Measurements from ENCODE around the gene JAG2.

Gene JAG2

DNA sequence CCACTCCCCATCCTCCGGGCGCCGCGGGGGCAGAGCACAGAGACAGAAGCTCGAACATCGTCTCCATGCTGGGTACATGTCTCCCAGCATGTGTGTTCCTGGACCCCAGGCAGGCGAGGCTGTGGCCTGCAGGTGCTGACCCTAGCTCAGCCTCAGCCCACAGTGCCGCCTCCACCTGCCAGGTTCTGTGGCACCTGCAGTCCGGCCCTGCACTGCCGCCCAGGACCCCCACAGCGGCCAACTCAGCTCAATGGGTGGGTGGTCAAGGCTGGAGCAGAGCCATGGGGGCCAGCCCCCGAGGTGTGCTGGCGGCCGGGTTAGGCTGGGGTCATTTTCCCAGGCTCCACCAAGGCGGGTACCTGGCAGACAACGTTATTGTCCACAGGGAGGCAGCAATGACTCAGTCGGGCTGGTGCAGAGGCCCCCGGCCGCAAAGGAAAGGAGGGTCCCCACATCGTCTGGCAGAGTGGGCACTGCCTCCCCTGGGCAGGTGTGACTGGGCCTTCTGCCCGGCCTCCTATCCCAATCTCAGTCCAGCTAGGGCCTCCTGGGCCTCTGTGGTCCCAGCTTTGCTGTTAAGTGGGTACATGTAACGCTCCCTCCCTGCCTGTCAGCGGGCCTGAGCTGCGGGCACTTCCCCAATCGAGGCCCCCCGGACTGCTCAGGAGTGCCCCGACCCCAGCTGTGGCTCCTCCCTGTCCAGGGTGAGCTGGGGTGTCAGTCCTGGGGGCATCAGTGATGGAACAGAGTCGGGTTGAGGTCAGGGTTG is 32.8 kb upstream of the JAG2 start:
- Histone ChIP-seq H3K4me3 (ENCODE audit: low read length) (no peak overlapping the region), H3K9ac (ENCODE audit: low read depth, low read length) (no peak overlapping the region), H3K27me3 (ENCODE audit: control insufficient read depth, insufficient read depth, low read length) (peaks cover 24% of the 10 kb centered on the region), H3K4me2 (ENCODE audit: low read length) (no peak overlapping the region), H3K4me1 (ENCODE audit: control insufficient read depth, insufficient read depth, low read length) (peaks cover 11% of the 10 kb centered on the region), H3K36me3 (ENCODE audit: insufficient read depth, low read length) (no peaks in the 10 kb centered on the region), H3K9me3 (replicated peaks; ENCODE audit: low read length) (no peaks in the 10 kb centered on the region)

- H3K4me3 ChIP-seq (ENCODE audit: low read length) = no peak overlapping the region
- no peak overlapping the region for H3K4me2 ChIP-seq (ENCODE audit: low read length)
- peaks cover 31% of the 10 kb centered on the region for H3K27me3 ChIP-seq (ENCODE audit: control insufficient read depth, insufficient read depth, low read length)
- H3K9ac ChIP-seq (ENCODE audit: low read depth, low read length) = no peak overlapping the region
- H3K9me3 ChIP-seq (replicated peaks; ENCODE audit: low read length) = no peaks in the 10 kb centered on the region
- H3K4me1 ChIP-seq (ENCODE audit: control insufficient read depth, insufficient read depth, low read length) = peaks cover 11% of the 10 kb centered on the region
- no peaks in the 10 kb centered on the region for H3K36me3 ChIP-seq (ENCODE audit: insufficient read depth, low read length)
Observed at GRCh38 chr14:105200641-105201040, 32.1 kb upstream of the JAG2 start.

- no peak overlapping the region for H3K9ac ChIP-seq (ENCODE audit: low read depth, low read length)
- H3K4me2 ChIP-seq (ENCODE audit: low read length) = no peak overlapping the region
- no peak overlapping the region for H3K4me3 ChIP-seq (ENCODE audit: low read length)
- H3K36me3 ChIP-seq (ENCODE audit: insufficient read depth, low read length) = no peaks in the 10 kb centered on the region
- H3K27me3 ChIP-seq (ENCODE audit: control insufficient read depth, insufficient read depth, low read length) = peaks cover 34% of the 10 kb centered on the region
- peaks cover 11% of the 10 kb centered on the region for H3K4me1 ChIP-seq (ENCODE audit: control insufficient read depth, insufficient read depth, low read length)
- no peaks in the 10 kb centered on the region for H3K9me3 ChIP-seq (replicated peaks; ENCODE audit: low read length)
Observed at GRCh38 chr14:105200074-105200473, 31.5 kb upstream of the JAG2 start.

GRCh38 chr14:105199093-105199492 is 30.5 kb upstream of the JAG2 start:
- peaks cover 4% of the 10 kb centered on the region for H3K4me1 ChIP-seq (ENCODE audit: control insufficient read depth, insufficient read depth, low read length)
- no peak overlapping the region for H3K4me3 ChIP-seq (ENCODE audit: low read length)
- no peak overlapping the region for H3K4me2 ChIP-seq (ENCODE audit: low read length)
- no peak overlapping the region for H3K9ac ChIP-seq (ENCODE audit: low read depth, low read length)
- H3K27me3 ChIP-seq (ENCODE audit: control insufficient read depth, insufficient read depth, low read length) = peaks cover 42% of the 10 kb centered on the region
- no peaks in the 10 kb centered on the region for H3K9me3 ChIP-seq (replicated peaks; ENCODE audit: low read length)
- H3K36me3 ChIP-seq (ENCODE audit: insufficient read depth, low read length) = no peaks in the 10 kb centered on the region

- Histone ChIP-seq H3K27me3 (ENCODE audit: control insufficient read depth, insufficient read depth, low read length) (peaks cover 46% of the 10 kb centered on the region), H3K4me3 (ENCODE audit: low read length) (no peak overlapping the region), H3K4me2 (ENCODE audit: low read length) (no peak overlapping the region), H3K9ac (ENCODE audit: low read depth, low read length) (no peak overlapping the region), H3K9me3 (replicated peaks; ENCODE audit: low read length) (no peaks in the 10 kb centered on the region), H3K4me1 (ENCODE audit: control insufficient read depth, insufficient read depth, low read length) (peaks cover 4% of the 10 kb centered on the region), H3K36me3 (ENCODE audit: insufficient read depth, low read length) (no peaks in the 10 kb centered on the region)
Observed at GRCh38 chr14:105198588-105198987, 30.0 kb upstream of the JAG2 start.

DNA sequence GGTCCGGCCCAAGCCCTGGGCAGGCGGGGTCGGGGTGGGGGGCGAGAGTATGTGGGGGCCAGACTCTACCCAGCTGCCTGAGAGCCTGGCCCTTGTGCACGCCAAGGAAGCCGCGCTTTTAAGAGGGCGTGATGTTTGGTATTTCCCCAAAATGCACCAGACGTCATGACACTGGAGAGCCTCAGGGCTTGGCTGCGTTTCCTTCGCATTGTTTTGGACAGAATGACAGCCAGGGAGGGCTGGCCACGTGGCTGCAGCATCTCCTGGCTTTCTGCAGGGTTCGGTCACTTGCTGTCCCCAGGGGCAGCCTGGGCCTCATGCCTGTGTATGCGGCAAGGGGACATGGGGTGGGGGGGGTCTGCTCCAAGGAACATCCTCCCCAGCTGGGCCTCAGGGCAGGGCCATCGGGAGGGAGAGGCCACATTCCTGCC is 28.6 kb upstream of the JAG2 start:
- H3K27me3 ChIP-seq (ENCODE audit: control insufficient read depth, insufficient read depth, low read length) = peaks cover 46% of the 10 kb centered on the region
- H3K4me1 ChIP-seq (ENCODE audit: control insufficient read depth, insufficient read depth, low read length) = peaks cover 4% of the 10 kb centered on the region
- H3K36me3 ChIP-seq (ENCODE audit: insufficient read depth, low read length) = no peaks in the 10 kb centered on the region
- no peak overlapping the region for H3K4me3 ChIP-seq (ENCODE audit: low read length)
- H3K9ac ChIP-seq (ENCODE audit: low read depth, low read length) = no peak overlapping the region
- H3K9me3 ChIP-seq (replicated peaks; ENCODE audit: low read length) = no peaks in the 10 kb centered on the region
- no peak overlapping the region for H3K4me2 ChIP-seq (ENCODE audit: low read length)

- Histone ChIP-seq H3K4me3 (ENCODE audit: low read length) (no peak overlapping the region), H3K27me3 (ENCODE audit: control insufficient read depth, insufficient read depth, low read length) (peaks cover 46% of the 10 kb centered on the region), H3K9me3 (replicated peaks; ENCODE audit: low read length) (no peaks in the 10 kb centered on the region), H3K9ac (ENCODE audit: low read depth, low read length) (no peak overlapping the region), H3K36me3 (ENCODE audit: insufficient read depth, low read length) (no peaks in the 10 kb centered on the region), H3K4me1 (ENCODE audit: control insufficient read depth, insufficient read depth, low read length) (peaks cover 4% of the 10 kb centered on the region), H3K4me2 (ENCODE audit: low read length) (no peak overlapping the region)
Observed at GRCh38 chr14:105196265-105196960, 27.8 kb upstream of the JAG2 start.

GRCh38 chr14:105195522-105196264 is 27.1 kb upstream of the JAG2 start:
- H3K4me1 ChIP-seq (ENCODE audit: control insufficient read depth, insufficient read depth, low read length) = peaks cover 4% of the 10 kb centered on the region
- no peaks in the 10 kb centered on the region for H3K36me3 ChIP-seq (ENCODE audit: insufficient read depth, low read length)
- H3K9me3 ChIP-seq (replicated peaks; ENCODE audit: low read length) = no peaks in the 10 kb centered on the region
- H3K4me3 ChIP-seq (ENCODE audit: low read length) = no peak overlapping the region
- H3K27me3 ChIP-seq (ENCODE audit: control insufficient read depth, insufficient read depth, low read length) = peaks cover 45% of the 10 kb centered on the region
- H3K4me2 ChIP-seq (ENCODE audit: low read length) = no peak overlapping the region
- H3K9ac ChIP-seq (ENCODE audit: low read depth, low read length) = no peak overlapping the region

DNA sequence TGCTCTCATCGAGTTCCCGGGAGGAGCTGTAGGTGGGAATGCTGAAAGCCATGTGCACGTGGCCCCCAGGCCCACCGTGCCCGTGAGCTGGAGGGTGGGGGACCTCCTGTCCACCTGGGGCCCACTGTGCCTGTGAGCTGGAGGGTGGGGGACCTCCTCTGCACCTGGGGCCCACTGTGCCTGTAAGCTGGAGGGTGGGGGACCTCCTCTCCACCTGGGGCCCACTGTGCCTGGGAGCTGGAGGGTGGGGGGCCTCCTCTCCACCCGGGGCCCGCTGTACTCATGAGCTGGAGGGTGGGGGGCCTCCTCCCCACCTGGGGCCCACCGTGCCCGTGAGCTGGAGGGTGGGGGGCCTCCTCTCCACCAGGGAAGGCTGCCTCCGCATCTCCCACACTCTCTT is 26.5 kb upstream of the JAG2 start:
- H3K4me1 ChIP-seq (ENCODE audit: control insufficient read depth, insufficient read depth, low read length) = peaks cover 4% of the 10 kb centered on the region
- H3K27me3 ChIP-seq (ENCODE audit: control insufficient read depth, insufficient read depth, low read length) = peaks cover 39% of the 10 kb centered on the region
- H3K9me3 ChIP-seq (replicated peaks; ENCODE audit: low read length) = no peaks in the 10 kb centered on the region
- H3K4me3 ChIP-seq (ENCODE audit: low read length) = no peak overlapping the region
- no peaks in the 10 kb centered on the region for H3K36me3 ChIP-seq (ENCODE audit: insufficient read depth, low read length)
- H3K4me2 ChIP-seq (ENCODE audit: low read length) = no peak overlapping the region
- H3K9ac ChIP-seq (ENCODE audit: low read depth, low read length) = no peak overlapping the region

- Histone ChIP-seq H3K4me3 (ENCODE audit: low read length) (no peak overlapping the region), H3K9me3 (replicated peaks; ENCODE audit: low read length) (no peaks in the 10 kb centered on the region), H3K9ac (ENCODE audit: low read depth, low read length) (no peak overlapping the region), H3K27me3 (ENCODE audit: control insufficient read depth, insufficient read depth, low read length) (peaks cover 38% of the 10 kb centered on the region), H3K36me3 (ENCODE audit: insufficient read depth, low read length) (no peaks in the 10 kb centered on the region), H3K4me2 (ENCODE audit: low read length) (no peak overlapping the region), H3K4me1 (ENCODE audit: control insufficient read depth, insufficient read depth, low read length) (peaks cover 4% of the 10 kb centered on the region)
Observed at GRCh38 chr14:105193916-105194782, 25.6 kb upstream of the JAG2 start.
